Naive B cell (primary cell): ENCODE measurements around the gene KCNK17. TPM values are rescaled to one million over a fixed set of nuclear protein-coding genes. Genes with fewer than 3 reads are reported as not detected.

Experiments
- ATAC-seq, 2 donors: fragments of 150-1000 bp; cut with Tn5 transposase; 2 replicates each; pipeline ENCODE4 v1.10.0; 2021; ENCODE audit warnings: low read depth in 2 of 2, mild to moderate bottlenecking in 2 of 2, moderate library complexity in 2 of 2
- DNase-seq: peaks from one replicate; pipeline ENCODE4 v3.0.0; 2022
- H3K27ac Mint-ChIP-seq, 6 donors: one replicate each; pipeline ENCODE4 v1.8.0; 2020 to 2022; ENCODE audit warnings: mild to moderate bottlenecking in 6 of 6, mixed read lengths in 6 of 6, moderate library complexity in 5 of 6, inconsistent platforms in 2 of 6
- H3K27me3 Mint-ChIP-seq, 3 donors: one replicate each; pipeline ENCODE4 v1.8.0; 2021 to 2022; ENCODE audit warnings: mixed read lengths in 3 of 3, mild to moderate bottlenecking in 1 of 3
- H3K36me3 Mint-ChIP-seq, 2 donors: one replicate each; pipeline ENCODE4 v1.8.0; 2020 to 2022; ENCODE audit warnings: mixed read lengths in 2 of 2, inconsistent platforms in 1 of 2, mild to moderate bottlenecking in 1 of 2
- H3K4me1 Mint-ChIP-seq, 3 donors: one replicate each; pipeline ENCODE4 v1.8.0; 2020 to 2022; ENCODE audit warnings: mixed read lengths in 3 of 3, inconsistent platforms in 1 of 3, mild to moderate bottlenecking in 1 of 3, moderate library complexity in 1 of 3
- H3K4me3 Mint-ChIP-seq, 8 donors: one replicate each; pipeline ENCODE4 v1.8.0; 2020 to 2022; ENCODE audit warnings: mild to moderate bottlenecking in 8 of 8, mixed read lengths in 8 of 8, moderate library complexity in 8 of 8, inconsistent platforms in 2 of 8
- H3K9me3 Mint-ChIP-seq, 7 donors: one replicate each; pipeline ENCODE4 v1.8.0; 2020 to 2022; ENCODE audit warnings: mixed read lengths in 7 of 7, mild to moderate bottlenecking in 5 of 7, inconsistent platforms in 2 of 7, moderate library complexity in 1 of 7
- polyA plus RNA-seq, 6 donors: library from polyadenylated mRNA; unstranded; fragments of 300-500 nt; fragmentation: Illumina TruSeq; gene quantifications; one replicate each; pipeline ENCODE4 v1.2.3, GENCODE V29; 2021; ENCODE audit warnings: low read depth in 6 of 6

The KCNK17 gene
- polyA plus RNA-seq, 6 donors from 2014 or later, result not detected

- no peaks in the 10 kb centered on the region for H3K27me3 Mint-ChIP-seq
- H3K9me3 Mint-ChIP-seq, result peaks cover 0 to 3% (median 0%) of the 10 kb centered on the region in 7 donors
- peaks cover 0 to 8% of the 10 kb centered on the region in 2 donors for H3K36me3 Mint-ChIP-seq
- peak overlapping the region in 3 of 8 donors; percentile 16 to 30 (median 25) for H3K4me3 Mint-ChIP-seq
- H3K4me1 Mint-ChIP-seq, result peaks cover 8 to 35% (median 13%) of the 10 kb centered on the region in 3 donors
- ATAC-seq, result no peak
- no peak for DNase-seq
- peak overlapping the region in 5 of 6 donors; percentile 92 to 99 (median 99) for H3K27ac Mint-ChIP-seq
These were observed 30.6 kb upstream of the KCNK17 start for GRCh38 chr6:39344821-39345280.

- Mint-ChIP-seq H3K36me3 (peaks cover 0 to 8% of the 10 kb centered on the region in 2 donors), H3K4me1 (peaks cover 10 to 36% (median 21%) of the 10 kb centered on the region in 3 donors), H3K4me3 (peak overlapping the region in 6 of 8 donors; percentile 23 to 86 (median 74)), H3K27ac (peak overlapping the region in 5 of 6 donors; percentile 98 to 99 (median 99)), H3K27me3 (no peaks in the 10 kb centered on the region), H3K9me3 (peaks cover 0 to 3% (median 0%) of the 10 kb centered on the region in 7 donors)
- DNase-seq (no peak), ATAC-seq (peak; percentile 6 to 9)
These were observed 29.2 kb upstream of the KCNK17 start for GRCh38 chr6:39343396-39343870.

GRCh38 chr6:39342692-39343395 is 28.6 kb upstream of the KCNK17 start:
- peaks cover 13 to 39% (median 26%) of the 10 kb centered on the region in 3 donors for H3K4me1 Mint-ChIP-seq
- H3K9me3 Mint-ChIP-seq, result peaks cover 0 to 3% (median 0%) of the 10 kb centered on the region in 7 donors
- peak; percentile 84 to 87 for ATAC-seq
- peak overlapping the region in 5 of 6 donors; percentile 98 to 99 (median 99) for H3K27ac Mint-ChIP-seq
- peaks cover 0 to under 1% (median 0%) of the 10 kb centered on the region in 3 donors for H3K27me3 Mint-ChIP-seq
- peak overlapping the region in 5 of 8 donors; percentile 11 to 86 (median 72) for H3K4me3 Mint-ChIP-seq
- H3K36me3 Mint-ChIP-seq, result peaks cover 0 to 8% of the 10 kb centered on the region in 2 donors
- peak; percentile 60 for DNase-seq

GRCh38 chr6:39341937-39342336 is 27.7 kb upstream of the KCNK17 start:
- H3K36me3 Mint-ChIP-seq, result peaks cover 0 to 8% of the 10 kb centered on the region in 2 donors

GRCh38 chr6:39341352-39341751 is 27.1 kb upstream of the KCNK17 start:
- Mint-ChIP-seq H3K4me1 (peaks cover 24 to 52% (median 40%) of the 10 kb centered on the region in 3 donors), H3K27ac (no peak overlapping the region), H3K4me3 (no peak overlapping the region), H3K27me3 (peaks cover 0 to 16% (median 7%) of the 10 kb centered on the region in 3 donors), H3K36me3 (peaks cover 0 to 8% of the 10 kb centered on the region in 2 donors), H3K9me3 (peaks cover 0 to 3% (median 0%) of the 10 kb centered on the region in 7 donors)
- ATAC-seq, result no peak
- DNase-seq, result no peak

More at GRCh38 chr6:39341937-39342336, 27.7 kb upstream of the KCNK17 start:
- DNase-seq (no peak), ATAC-seq (no peak)
- no peak overlapping the region for H3K4me3 Mint-ChIP-seq
- peaks cover 0 to 10% (median 7%) of the 10 kb centered on the region in 3 donors for H3K27me3 Mint-ChIP-seq
- H3K9me3 Mint-ChIP-seq, result peaks cover 0 to 3% (median 0%) of the 10 kb centered on the region in 7 donors
- H3K4me1 Mint-ChIP-seq, result peaks cover 18 to 46% (median 34%) of the 10 kb centered on the region in 3 donors
- no peak overlapping the region for H3K27ac Mint-ChIP-seq

- H3K4me1 Mint-ChIP-seq, result peaks cover 34 to 58% (median 46%) of the 10 kb centered on the region in 3 donors
- peaks cover 0 to 21% (median 7%) of the 10 kb centered on the region in 3 donors for H3K27me3 Mint-ChIP-seq
- ATAC-seq (peak in 1 of 2 donors; percentile 25), DNase-seq (no peak)
- H3K9me3 Mint-ChIP-seq, result peaks cover 0 to 3% (median 0%) of the 10 kb centered on the region in 7 donors
- peak overlapping the region in 5 of 8 donors; percentile 34 to 75 (median 55) for H3K4me3 Mint-ChIP-seq
- peak overlapping the region in 5 of 6 donors; percentile 33 to 82 (median 54) for H3K27ac Mint-ChIP-seq
- H3K36me3 Mint-ChIP-seq, result peaks cover 0 to 8% of the 10 kb centered on the region in 2 donors
These were observed 25.8 kb upstream of the KCNK17 start for GRCh38 chr6:39339868-39340550.

GRCh38 chr6:39339096-39339867 is 25.1 kb upstream of the KCNK17 start:
- ATAC-seq (no peak), DNase-seq (no peak)
- peaks cover 0 to 2% of the 10 kb centered on the region in 2 donors for H3K36me3 Mint-ChIP-seq
- peaks cover 0 to under 1% (median 0%) of the 10 kb centered on the region in 7 donors for H3K9me3 Mint-ChIP-seq
- peaks cover 0 to 21% (median 7%) of the 10 kb centered on the region in 3 donors for H3K27me3 Mint-ChIP-seq
- H3K4me3 Mint-ChIP-seq, result peak overlapping the region in 6 of 8 donors; percentile 26 to 74 (median 50)
- peaks cover 38 to 51% (median 39%) of the 10 kb centered on the region in 3 donors for H3K4me1 Mint-ChIP-seq
- peak overlapping the region in 5 of 6 donors; percentile 49 to 81 (median 54) for H3K27ac Mint-ChIP-seq

- Mint-ChIP-seq H3K36me3 (no peaks in the 10 kb centered on the region), H3K27ac (peak overlapping the region in 2 of 6 donors; percentile 71 to 75), H3K27me3 (peaks cover 0 to 21% (median 7%) of the 10 kb centered on the region in 3 donors), H3K4me1 (peaks cover 38 to 42% (median 39%) of the 10 kb centered on the region in 3 donors), H3K4me3 (peak overlapping the region in 4 of 8 donors; percentile 27 to 69 (median 34)), H3K9me3 (no peaks in the 10 kb centered on the region)
- no peak for ATAC-seq
- no peak for DNase-seq
These were observed 24.2 kb upstream of the KCNK17 start for GRCh38 chr6:39338397-39338796.

GRCh38 chr6:39335780-39336545 is 21.7 kb upstream of the KCNK17 start:
- H3K4me1 Mint-ChIP-seq, result peaks cover 38 to 44% (median 42%) of the 10 kb centered on the region in 3 donors
- H3K36me3 Mint-ChIP-seq, result no peaks in the 10 kb centered on the region
- peak overlapping the region in 4 of 8 donors; percentile 1 to 48 (median 20) for H3K4me3 Mint-ChIP-seq
- H3K9me3 Mint-ChIP-seq, result peaks cover 0 to 2% (median 0%) of the 10 kb centered on the region in 7 donors
- peak overlapping the region in 3 of 6 donors; percentile 42 to 83 (median 65) for H3K27ac Mint-ChIP-seq
- no peak for ATAC-seq
- no peak for DNase-seq
- peaks cover 5 to 30% (median 14%) of the 10 kb centered on the region in 3 donors for H3K27me3 Mint-ChIP-seq

GRCh38 chr6:39333644-39334438 is 19.6 kb upstream of the KCNK17 start:
- Mint-ChIP-seq H3K4me3 (no peak overlapping the region), H3K9me3 (peaks cover 0 to 3% (median 0%) of the 10 kb centered on the region in 7 donors)
- ATAC-seq, result no peak

GRCh38 chr6:39330476-39330875 is 16.3 kb upstream of the KCNK17 start:
- H3K27ac Mint-ChIP-seq, result peak overlapping the region in 4 of 6 donors; percentile 7 to 92 (median 46)
- H3K4me3 Mint-ChIP-seq, result peak overlapping the region in 2 of 8 donors; percentile 26 to 57
- peaks cover 9 to 33% (median 19%) of the 10 kb centered on the region in 3 donors for H3K27me3 Mint-ChIP-seq
- peaks cover 0 to under 1% of the 10 kb centered on the region in 2 donors for H3K36me3 Mint-ChIP-seq
- DNase-seq, result no peak
- peaks cover 0 to 3% (median 0%) of the 10 kb centered on the region in 7 donors for H3K9me3 Mint-ChIP-seq
- ATAC-seq, result peak in 1 of 2 donors; percentile 8
- peaks cover 14 to 26% (median 21%) of the 10 kb centered on the region in 3 donors for H3K4me1 Mint-ChIP-seq

More at GRCh38 chr6:39333644-39334438, 19.6 kb upstream of the KCNK17 start:
- Mint-ChIP-seq H3K36me3 (no peaks in the 10 kb centered on the region), H3K27ac (peak overlapping the region in 1 of 6 donors; percentile 47), H3K4me1 (peaks cover 39 to 58% (median 53%) of the 10 kb centered on the region in 3 donors), H3K27me3 (peaks cover 9 to 30% (median 14%) of the 10 kb centered on the region in 3 donors)
- no peak for DNase-seq
